HG02884 (cell line): Measurements from ENCODE around the gene CUBN.

ENCODE experiments used
- ATAC-seq: cut with Tn5 transposase; IDR thresholded peaks from one replicate; pipeline ENCODE4 v1.9.1; 2021; ENCODE audit warnings: mild to moderate bottlenecking, moderate library complexity; ENCODE audit not compliant: unreplicated experiment

The CUBN gene

DNA sequence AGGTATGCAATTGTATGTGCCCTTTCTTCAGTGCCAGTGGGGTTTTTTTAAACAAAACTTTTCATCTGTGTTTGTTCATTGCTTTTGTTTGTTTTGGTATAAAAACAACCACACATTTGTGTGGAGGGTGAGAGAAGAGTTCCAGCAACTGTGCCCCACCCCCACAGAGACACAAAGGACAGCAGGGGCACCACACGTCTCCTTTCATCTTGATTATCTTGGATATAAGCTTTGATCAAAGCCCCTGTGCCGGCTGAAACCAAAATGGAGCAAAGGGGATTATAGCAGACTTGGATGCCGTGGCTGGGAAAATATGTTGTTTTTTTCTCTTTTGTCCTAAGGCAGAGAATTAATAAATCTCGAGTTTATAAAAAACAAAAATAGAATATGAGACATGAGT, 200.5 kb downstream of the CUBN start:
- ATAC-seq = no peak

DNA sequence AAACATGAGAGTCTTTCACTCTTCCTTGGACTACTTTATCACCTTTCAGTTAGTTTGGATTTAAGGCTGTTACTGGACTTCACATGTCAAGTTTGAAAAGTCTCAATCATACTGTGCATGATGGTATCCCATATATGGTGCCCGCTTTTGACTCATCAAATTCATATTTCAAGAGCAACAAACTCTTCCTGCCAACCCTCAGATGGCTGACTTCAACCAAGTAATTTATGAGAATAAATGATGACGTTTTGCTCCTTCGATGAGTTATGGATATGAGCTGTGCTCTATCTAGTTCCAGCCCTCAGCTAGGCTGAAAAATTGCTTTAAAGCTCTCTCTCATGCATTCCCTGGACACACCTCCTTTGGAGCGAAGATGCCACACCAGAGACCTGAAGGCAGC, 202.1 kb downstream of the CUBN start:
- ATAC-seq = no peak

DNA sequence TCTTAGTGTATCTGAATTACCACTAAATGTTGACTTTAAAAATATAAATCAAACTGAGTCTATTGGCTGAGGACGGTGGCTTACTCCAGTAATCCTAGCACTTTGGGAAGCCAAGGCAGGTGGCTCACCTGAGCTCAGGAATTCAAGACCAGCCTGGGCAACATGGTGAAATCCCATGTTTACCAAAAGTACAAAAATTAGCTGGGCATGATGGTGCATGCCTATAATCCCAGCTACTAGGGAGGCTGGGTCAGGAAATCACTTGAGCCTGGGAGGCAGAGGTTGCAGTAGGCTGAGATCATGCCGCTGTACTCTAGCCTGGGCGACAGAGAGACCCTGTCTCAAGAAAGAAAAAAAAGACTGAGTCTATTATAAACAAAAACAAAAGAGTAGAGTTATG, 205.9 kb downstream of the CUBN start:
- no peak for ATAC-seq

DNA sequence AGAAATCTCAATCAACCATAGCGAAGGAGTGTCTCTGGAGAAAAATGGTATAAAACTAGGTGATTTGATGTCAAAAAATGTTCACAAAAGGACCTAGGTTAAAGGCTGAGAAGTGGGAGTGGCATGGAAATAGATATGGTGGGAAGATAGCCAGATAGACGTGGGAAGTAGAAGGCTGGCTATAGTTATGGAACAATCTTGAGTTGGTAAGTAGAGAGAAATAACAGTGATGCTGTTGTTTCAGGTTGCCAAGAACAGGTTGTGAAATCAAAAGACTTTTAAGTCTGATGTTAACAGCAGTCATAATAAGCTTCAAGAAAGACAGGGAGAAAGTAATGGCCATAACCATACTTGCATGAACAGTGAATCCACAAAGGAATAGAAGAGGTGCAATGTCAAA, 206.3 kb downstream of the CUBN start:
- ATAC-seq = no peak

DNA sequence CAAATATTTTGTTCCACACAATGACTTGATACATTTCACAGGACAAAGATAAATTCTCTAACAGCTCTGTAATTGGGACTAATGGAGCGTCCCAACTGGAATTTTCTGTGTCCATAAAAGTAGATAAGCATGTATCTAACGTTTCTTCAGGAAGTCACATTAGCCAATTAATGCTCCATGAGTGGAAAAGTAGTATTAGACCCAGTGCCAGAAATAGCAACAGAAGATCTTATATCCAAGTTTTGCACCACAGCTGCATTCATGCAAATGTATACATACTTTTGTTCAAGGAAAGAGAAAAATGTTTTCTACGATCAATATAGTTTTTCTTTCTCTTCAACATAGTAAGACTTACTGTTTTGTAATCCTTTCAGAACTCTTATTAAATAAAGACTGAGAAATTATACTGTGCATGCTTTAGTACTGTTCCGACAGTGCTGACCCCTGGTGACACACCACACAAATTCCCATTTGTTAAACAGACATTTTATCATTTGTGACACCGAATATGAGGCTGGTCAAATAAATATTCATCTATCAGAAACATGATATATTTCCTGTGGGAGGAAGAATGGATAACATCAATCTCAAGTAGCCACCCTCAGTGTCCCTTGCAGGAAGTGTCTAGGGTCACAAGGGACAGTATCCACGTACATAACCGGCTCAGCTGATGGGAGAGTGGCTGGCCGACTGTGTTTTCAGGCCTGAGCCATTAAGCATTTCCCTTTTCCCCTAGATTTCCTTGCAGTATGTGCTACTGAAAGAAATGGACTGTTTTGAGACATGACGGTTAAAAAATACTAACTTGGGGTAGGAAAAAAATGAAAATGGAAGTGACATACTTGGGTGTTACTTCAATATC, 210.3 kb downstream of the CUBN start:
- ATAC-seq = no peak

DNA sequence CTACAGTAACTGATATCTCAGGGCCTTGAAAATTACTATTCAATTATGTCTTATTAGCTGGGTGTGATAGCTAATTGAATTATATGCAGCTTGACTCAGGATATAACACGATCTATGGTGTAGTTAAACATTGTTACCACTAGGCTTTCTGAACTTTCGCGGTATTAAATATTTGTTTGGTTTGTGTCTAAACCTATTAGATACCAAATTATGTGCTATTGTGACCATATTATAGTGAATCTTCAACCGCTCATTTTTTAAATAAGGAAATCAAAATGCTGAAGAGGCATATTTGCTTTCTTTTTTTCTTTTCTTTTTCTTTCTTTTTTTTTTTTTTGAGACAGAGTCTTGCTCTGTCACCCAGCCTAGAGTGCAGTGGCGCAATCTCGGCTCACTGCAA, 213.1 kb downstream of the CUBN start:
- ATAC-seq = no peak

DNA sequence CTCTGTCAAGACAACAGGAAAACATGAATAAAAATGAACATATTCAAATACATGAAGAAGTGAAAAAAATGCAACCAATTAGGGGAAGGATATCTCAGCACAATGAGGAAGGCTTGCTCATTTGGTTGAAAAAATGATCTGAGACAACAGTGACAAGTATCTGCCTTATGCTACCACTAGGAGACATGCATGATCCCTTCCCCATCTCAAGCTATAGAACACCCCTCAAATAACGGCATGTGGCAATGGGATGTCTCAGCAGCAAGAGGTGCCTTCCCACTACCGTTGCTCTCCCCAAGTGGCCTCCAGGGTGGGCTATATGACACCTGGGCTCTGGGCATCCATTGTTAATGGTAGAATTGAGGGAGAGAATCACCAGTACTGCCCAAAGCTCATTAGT, 214.3 kb downstream of the CUBN start:
- ATAC-seq = no peak

DNA sequence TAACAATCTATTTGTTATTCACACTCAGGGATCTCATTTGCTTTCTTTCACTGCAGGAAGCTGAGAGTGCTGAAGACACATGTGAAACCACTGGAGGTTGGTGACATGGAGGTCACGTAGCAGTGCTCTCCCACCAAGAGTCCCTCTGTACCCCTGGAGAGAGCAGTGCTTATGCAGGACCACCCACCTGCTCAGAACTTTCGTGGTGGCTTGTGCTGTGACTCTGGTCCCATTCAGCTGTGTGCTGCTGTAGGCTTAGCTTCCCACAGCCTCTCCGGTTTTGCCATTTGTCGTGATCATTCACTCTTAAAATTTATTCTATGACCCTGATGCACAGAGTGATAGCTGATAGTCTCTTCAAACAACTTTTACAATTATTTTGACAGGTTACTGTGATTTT, 216.3 kb downstream of the CUBN start:
- ATAC-seq = no peak

DNA sequence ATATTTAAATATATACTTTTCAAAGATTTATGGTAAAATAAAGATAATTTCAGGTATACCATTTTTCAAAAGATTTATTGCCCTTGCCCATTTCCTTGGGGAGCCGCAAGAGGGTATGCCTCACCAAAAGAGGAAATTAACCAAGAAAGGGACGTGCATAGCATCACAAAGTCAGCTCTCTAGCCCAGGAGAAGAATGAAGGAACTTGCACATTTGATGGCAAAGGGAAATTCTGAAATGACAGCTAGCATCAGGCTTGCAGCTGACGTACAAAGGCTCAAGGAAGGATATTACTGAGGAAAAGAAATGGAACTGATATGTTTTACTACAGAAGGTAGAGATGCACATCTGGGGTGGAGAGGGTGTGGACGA, 218.8 kb downstream of the CUBN start:
- ATAC-seq = no peak

DNA sequence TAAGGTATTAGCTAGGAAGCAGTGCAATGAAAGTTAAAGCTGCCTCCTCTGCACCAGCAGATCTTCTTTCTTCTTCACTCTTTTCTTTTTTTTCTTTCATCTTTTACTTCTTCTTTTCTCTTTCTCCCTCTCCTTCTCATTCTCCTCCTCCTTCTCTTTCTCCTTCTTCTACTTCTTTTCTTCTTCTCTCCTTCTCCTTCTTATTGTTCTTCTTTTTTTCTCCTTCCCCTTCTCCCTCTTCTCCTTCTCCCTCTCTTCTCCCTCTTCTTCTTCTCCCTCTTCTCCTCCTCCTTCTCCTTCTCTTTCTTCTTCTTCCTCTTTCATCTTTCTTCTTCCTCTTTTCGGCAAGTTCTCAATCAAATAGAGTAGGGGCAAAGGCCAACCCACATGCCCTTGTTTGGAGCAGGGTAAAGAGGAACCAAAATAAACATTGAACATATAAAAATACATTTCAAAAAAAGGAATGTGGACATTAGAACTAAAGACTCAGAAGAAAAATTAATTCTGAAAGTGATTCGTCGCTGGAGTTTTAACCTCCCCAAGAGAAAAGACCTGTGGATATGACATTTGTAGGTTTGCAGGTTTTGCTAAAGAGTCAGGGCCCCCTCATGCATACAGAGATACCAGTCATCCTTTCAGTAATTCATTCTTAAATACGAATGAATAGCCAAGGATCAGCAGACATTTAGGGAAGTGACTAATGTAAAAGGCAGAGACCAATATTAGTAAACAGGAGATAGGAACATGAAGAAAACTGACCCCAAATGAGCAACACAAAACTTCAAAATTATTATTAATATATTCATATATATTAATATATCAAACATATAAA, 219.4 kb downstream of the CUBN start:
- no peak for ATAC-seq

DNA sequence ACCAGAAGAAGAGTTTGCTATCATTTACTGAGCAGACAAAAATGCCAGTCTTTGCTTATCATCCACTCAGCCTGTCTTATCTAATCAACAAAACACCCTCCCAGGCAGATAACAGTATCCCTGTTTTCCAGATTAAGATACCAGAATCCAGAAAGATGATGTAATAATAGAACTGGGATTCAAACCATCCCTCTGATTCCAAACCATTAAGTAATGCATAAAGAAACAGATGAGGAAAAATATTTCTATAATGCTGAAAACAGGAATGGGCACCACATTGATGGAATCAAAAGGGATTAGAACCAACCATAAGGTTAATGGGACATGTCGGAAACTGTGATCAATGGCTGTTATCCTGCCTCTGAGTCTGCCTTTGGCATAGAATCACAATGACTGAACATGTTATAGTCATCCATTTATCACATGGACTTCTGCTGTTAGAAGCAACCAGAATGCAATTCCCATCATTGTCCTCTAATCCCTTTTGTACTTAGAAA, 220.3 kb downstream of the CUBN start:
- ATAC-seq = no peak

DNA sequence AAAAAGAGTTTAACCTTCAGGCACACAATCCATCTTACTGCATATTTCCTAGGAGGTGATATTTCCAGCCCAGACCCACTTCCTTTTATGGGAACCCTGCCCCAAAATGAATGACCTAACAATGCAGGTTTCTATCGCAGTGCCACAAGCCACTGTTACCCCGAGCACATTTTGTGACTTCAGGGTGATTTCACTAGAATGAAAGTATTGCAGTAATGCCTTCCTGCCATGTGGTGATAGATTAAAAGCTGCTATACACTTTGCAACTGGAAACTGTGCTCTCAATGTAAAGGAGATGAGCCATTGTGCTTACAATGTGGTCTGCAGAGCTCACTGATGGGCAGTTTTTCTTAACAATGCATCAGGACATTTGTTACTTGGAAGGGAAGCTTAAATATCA, 221.9 kb downstream of the CUBN start:
- no peak for ATAC-seq

DNA sequence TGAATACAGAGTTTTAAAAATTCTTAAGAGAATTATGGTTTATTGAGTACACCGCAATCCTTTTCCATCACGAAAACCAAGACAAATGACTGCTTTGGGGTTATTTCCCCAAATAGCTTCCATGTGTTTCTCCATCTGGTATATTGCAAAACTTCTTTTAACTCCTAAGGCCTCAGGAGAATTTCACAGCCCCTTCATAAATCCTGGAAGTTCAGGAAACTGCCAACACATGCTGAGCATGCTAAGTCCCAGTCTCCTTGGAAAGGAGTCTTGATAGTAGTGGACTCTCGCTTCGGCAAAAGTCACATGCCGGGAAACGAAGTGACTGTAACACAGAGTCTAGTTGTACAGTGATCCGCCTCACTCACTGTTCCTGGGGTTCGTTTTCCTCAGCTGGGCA, 224.3 kb downstream of the CUBN start:
- no peak for ATAC-seq

DNA sequence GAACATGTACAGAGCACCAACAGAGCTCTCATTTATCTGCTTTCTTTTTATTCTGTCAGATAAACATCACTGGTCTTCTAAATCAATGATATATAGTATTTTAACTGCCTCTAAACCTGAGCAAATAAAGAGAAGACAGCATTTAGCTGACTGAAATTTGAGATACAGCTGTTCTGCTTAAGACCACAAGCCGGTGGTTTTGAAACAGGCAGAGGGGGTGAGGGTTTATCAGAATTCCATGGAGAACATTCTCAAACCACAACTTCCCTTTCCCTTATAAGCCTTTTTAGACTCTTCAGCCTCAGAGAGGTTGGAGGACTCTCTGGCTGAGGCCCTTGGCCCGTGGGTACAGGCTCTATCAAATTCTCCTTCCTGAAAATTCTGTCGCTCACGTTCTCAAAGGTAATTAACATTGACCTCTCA, 225.0 kb downstream of the CUBN start:
- no peak for ATAC-seq

DNA sequence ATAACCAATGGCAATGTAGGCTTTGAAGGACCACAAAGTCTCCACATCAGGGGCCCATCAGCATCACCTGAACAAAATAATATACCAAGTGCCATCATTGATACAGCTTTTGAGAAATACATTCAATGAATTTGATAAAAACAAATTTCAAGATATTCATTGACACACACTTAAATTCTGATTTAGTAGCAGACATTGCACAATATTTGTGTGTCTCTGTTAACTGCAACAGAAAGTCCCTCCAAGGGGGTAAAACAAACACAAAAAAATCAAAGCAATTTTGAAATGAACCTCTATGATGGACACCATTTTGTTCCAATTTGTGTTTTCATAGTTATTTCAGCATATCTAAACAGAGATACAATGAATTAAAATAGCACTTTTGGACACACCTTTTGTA, 225.6 kb downstream of the CUBN start:
- ATAC-seq = no peak

DNA sequence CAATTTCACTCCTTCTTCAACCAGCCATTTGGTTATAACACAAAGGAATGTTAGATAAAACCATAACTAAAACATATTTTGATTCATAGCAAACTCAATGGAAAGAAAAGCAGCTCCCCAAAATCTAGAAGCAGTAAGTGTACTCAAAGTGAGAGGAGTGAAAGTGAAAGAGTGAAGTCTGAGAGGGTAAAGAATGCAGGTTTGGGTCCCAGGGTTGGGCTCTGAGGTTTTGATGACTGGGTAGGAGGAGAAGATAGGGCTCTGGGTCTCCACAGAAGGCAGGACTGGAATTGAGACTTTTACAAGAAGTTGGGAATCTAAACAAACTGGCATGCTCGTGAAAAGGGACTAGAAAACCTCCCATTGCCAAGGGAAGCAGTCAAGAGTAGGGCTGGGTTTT, 227.0 kb downstream of the CUBN start:
- ATAC-seq = no peak

DNA sequence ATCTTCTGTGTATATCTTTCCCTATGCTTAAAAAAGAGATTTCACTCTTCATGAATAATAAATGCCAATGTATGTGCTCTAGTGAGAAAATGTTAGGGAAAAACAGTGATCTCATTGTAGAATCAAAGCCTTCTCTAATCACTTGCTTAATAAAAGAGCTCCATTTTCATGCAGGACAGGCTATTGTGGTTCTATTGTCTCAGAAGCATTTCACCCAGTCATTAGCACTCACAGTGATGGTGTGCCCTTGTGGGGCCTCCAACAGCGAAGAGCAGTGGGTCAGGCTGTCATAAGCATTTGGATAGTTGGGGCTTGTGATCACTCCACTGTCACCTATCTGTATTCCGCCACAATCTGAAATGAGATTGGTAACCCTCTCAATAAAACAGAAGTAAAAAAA, 228.5 kb downstream of the CUBN start:
- no peak for ATAC-seq

DNA sequence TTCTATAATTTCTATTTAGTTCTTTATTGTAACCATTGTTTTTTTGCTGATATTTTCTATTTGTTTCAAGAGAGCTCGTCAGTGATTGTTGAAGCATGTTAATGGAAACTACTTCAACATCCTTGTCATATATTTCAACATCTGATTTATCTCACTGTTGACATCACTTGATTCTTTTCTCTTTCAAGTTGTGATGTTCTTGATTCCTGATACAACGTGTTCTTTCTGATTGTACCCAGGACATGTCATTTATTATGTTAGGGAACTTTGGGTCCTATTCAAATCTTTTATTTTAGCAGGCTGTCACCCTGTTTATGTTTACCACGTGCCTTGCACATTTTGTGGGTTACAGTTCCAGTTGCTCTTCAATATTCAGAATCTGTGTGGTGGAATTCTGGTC, 232.6 kb downstream of the CUBN start:
- no peak for ATAC-seq

DNA sequence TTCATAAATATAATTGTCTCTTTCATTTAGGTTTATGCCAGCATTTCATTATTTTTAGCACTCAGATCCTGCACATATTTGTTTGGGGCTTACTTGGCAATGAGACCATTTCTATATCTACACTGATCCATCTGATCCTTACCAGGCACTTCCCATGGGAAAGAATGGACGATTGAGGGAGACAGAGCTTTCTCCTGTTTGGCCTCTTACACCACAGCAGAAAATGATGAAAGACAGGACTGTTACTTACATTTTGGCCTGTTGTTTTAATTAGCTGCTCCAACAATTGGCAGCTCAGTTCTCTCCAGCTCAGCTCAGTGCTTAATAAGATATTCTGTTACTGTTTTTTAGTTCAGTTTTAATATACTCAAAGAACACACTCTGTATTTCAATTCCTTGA, 234.8 kb downstream of the CUBN start:
- ATAC-seq = no peak

DNA sequence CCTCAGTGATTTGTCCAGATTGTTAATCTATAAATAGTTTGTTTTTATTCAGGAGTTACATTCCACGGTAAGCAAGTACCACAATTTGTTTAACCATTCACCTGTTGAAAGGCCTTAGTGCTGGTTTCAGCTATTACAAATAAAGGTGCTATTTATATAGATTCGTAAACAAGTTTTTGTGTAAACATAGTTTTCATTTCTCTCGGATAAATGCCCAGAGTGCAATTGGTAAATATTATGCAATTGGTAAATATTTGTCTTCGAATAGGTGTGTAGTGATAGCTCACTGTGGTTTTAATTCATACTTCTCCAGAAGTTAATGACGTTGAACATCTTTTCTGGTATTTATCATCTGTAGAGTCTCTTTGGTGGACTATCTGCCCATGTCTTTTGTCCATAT, 235.9 kb downstream of the CUBN start:
- ATAC-seq = no peak

DNA sequence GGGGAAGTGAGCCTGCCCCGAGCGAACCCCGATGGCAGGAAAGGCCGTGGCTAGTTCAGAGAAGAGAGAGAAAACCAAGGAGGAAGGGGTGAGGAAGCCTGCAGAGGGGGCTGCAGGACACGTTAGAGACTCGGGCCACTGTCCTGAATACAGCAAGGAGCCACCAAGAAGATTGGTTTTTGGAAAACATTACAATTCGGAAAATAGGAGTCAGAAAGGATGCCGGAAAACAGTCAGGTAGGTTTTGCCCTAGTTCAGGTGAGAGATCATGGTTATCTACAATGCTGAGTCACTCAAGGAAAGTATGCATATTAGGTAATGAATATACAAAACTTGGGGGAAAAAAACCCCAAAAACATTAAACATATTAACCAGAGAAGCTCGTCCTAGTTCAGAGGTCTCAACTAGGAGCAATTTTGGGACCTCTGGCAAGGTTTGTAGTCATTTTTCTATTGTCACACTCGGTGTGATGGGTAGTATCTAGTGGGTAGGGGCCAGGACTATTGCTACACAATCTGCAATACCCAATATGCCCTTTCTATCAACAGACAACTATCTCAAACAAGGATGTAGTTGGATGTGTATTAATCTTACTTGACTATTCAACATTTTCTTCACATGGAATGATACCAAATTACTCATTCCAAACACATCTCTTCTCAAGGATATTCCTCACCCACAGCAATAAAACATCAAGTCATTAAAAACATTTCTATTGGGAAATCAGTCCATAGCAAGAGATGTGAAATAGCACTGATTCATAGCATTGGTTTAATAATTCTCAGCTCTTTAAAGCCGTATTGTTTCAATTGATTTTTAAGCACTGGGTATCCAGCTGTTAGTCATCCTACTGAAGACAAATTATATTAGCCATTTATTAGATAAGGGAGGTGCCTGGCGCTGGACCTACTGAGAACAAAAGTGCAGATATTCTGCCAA, 238.0 kb downstream of the CUBN start:
- ATAC-seq = no peak
